T-helper 2 cell treated with Interferon-gamma antibody and Interleukin-4, amounts not matched to agents 5 μg/mL and 100 μg/mL, for 36 hours (primary cell): Measurements from ENCODE around the gene DEFB126.
"Not testable (repeated sequence)": the region's sequence is repeated elsewhere in the genome, so short reads cannot be mapped to it uniquely, and the experiment has no call there.

Experiments used
- DNase-seq: peaks from one replicate; pipeline ENCODE4 v3.0.0; 2021; ENCODE audit warnings: low spot score
- H3K27ac Mint-ChIP-seq: one replicate; pipeline ENCODE4 v1.8.0; 2021; ENCODE audit warnings: mild to moderate bottlenecking, mixed read lengths
- H3K27me3 Mint-ChIP-seq: one replicate; pipeline ENCODE4 v1.8.0; 2021; ENCODE audit warnings: low read depth, mixed read lengths
- H3K36me3 Mint-ChIP-seq: one replicate; pipeline ENCODE4 v1.8.0; 2021; ENCODE audit warnings: low read depth, mixed read lengths
- H3K4me1 Mint-ChIP-seq: one replicate; pipeline ENCODE4 v1.8.0; 2021; ENCODE audit warnings: low read depth, mixed read lengths
- H3K4me3 Mint-ChIP-seq: one replicate; pipeline ENCODE4 v1.8.0; 2022; ENCODE audit warnings: mild to moderate bottlenecking, moderate library complexity, mixed read lengths
- H3K9me3 Mint-ChIP-seq: one replicate; pipeline ENCODE4 v1.8.0; 2021; ENCODE audit warnings: mixed read lengths

The DEFB126 gene

GRCh38 chr20:142290-142689, at the start of gene DEFB126:
DEFB126 (plus strand) TSS chr20:142590; CDS start chr20:142629, 39 bp downstream.
- Mint-ChIP-seq H3K9me3 (peaks cover 7% of the 10 kb centered on the region), H3K27ac (no peak within 1 kb of the TSS), H3K27me3 (peaks cover 33% of the 10 kb centered on the region), H3K4me3 (no peak within 1 kb of the TSS), H3K4me1 (no peaks in the 10 kb centered on the region), H3K36me3 (no peaks in the 10 kb centered on the region)
- DNase-seq: no peak

DNA sequence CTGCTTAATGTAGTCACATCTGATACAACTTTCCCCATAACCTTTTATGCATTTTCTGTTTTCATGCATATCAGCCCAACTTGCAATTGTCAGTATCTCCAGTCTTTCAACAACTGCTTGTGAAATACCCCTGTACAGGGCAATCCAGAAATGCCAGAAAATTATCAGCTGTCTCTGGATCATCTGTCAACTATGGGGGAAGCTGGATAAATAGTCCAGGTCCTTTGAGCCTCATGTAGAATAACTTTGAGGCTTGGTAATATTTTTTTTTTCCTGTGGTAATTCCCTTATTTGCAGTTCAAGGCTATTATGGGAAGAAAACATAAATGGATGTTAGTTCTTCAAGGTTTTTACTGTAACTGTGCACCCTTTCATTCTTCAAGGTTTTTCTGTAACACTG, 48.7 kb upstream of the DEFB126 start:
- Mint-ChIP-seq H3K36me3 (no peaks in the 10 kb centered on the region), H3K4me1 (no peaks in the 10 kb centered on the region), H3K9me3 (peaks cover 16% of the 10 kb centered on the region), H3K4me3 (no peak overlapping the region), H3K27ac (no peak overlapping the region), H3K27me3 (peaks cover 18% of the 10 kb centered on the region)
- DNase-seq: no peak

GRCh38 chr20:95215-95614, 47.2 kb upstream of the DEFB126 start:
- Mint-ChIP-seq H3K27ac (no peak overlapping the region), H3K4me3 (no peak overlapping the region), H3K9me3 (peaks cover 16% of the 10 kb centered on the region), H3K27me3 (peaks cover 23% of the 10 kb centered on the region), H3K4me1 (no peaks in the 10 kb centered on the region), H3K36me3 (no peaks in the 10 kb centered on the region)
- DNase-seq: no peak

- not testable (repeated sequence) for DNase-seq, H3K4me1 Mint-ChIP-seq, H3K27ac Mint-ChIP-seq, H3K4me3 Mint-ChIP-seq, H3K36me3 Mint-ChIP-seq
- H3K9me3 Mint-ChIP-seq: peaks cover 16% of the 10 kb centered on the region
- H3K27me3 Mint-ChIP-seq: peaks cover 13% of the 10 kb centered on the region
Measured at GRCh38 chr20:97691-98090, 44.7 kb upstream of the DEFB126 start.

- Mint-ChIP-seq H3K27me3 (peaks cover 23% of the 10 kb centered on the region), H3K9me3 (peaks cover 4% of the 10 kb centered on the region), H3K4me3 (no peak overlapping the region), H3K36me3 (no peaks in the 10 kb centered on the region), H3K27ac (no peak overlapping the region), H3K4me1 (no peaks in the 10 kb centered on the region)
- DNase-seq: no peak
Measured at GRCh38 chr20:101975-102374, 40.4 kb upstream of the DEFB126 start.

- Mint-ChIP-seq H3K4me1 (no peaks in the 10 kb centered on the region), H3K9me3 (no peaks in the 10 kb centered on the region), H3K27ac (no peak overlapping the region), H3K27me3 (peaks cover 29% of the 10 kb centered on the region), H3K4me3 (no peak overlapping the region), H3K36me3 (no peaks in the 10 kb centered on the region)
- DNase-seq: no peak
Measured at GRCh38 chr20:103456-103855, 38.9 kb upstream of the DEFB126 start.

GRCh38 chr20:112396-112795, 30.0 kb upstream of the DEFB126 start:
- peaks cover 32% of the 10 kb centered on the region for H3K27me3 Mint-ChIP-seq

GRCh38 chr20:117518-117917, 24.9 kb upstream of the DEFB126 start:
- no peak for DNase-seq
- no peak overlapping the region for H3K4me3 Mint-ChIP-seq
- H3K9me3 Mint-ChIP-seq: peaks cover 7% of the 10 kb centered on the region
- H3K27me3 Mint-ChIP-seq: peaks cover 27% of the 10 kb centered on the region
- no peaks in the 10 kb centered on the region for H3K4me1 Mint-ChIP-seq
- H3K36me3 Mint-ChIP-seq: no peaks in the 10 kb centered on the region
- no peak overlapping the region for H3K27ac Mint-ChIP-seq

More at GRCh38 chr20:112396-112795, 30.0 kb upstream of the DEFB126 start:
- H3K27ac Mint-ChIP-seq: no peak overlapping the region
- DNase-seq: no peak
- H3K4me3 Mint-ChIP-seq: no peak overlapping the region
- H3K36me3 Mint-ChIP-seq: no peaks in the 10 kb centered on the region
- H3K9me3 Mint-ChIP-seq: peaks cover 7% of the 10 kb centered on the region
- H3K4me1 Mint-ChIP-seq: no peaks in the 10 kb centered on the region

- not testable (repeated sequence) for H3K4me3 Mint-ChIP-seq, H3K27ac Mint-ChIP-seq, H3K27me3 Mint-ChIP-seq, H3K36me3 Mint-ChIP-seq, DNase-seq, H3K4me1 Mint-ChIP-seq, H3K9me3 Mint-ChIP-seq
Measured at GRCh38 chr20:129786-130323, 12.5 kb upstream of the DEFB126 start.

- no peaks in the 10 kb centered on the region for H3K36me3 Mint-ChIP-seq
- peaks cover 23% of the 10 kb centered on the region for H3K27me3 Mint-ChIP-seq
- DNase-seq: no peak
- H3K4me1 Mint-ChIP-seq: no peaks in the 10 kb centered on the region
- peaks cover 10% of the 10 kb centered on the region for H3K9me3 Mint-ChIP-seq
- no peak overlapping the region for H3K4me3 Mint-ChIP-seq
- no peak overlapping the region for H3K27ac Mint-ChIP-seq
Measured at GRCh38 chr20:137668-138490, 4.5 kb upstream of the DEFB126 start.

GRCh38 chr20:145877-146276, 3.5 kb downstream of the DEFB126 start:
- Mint-ChIP-seq H3K4me1 (no peaks in the 10 kb centered on the region), H3K27ac (no peak overlapping the region), H3K4me3 (no peak overlapping the region), H3K9me3 (no peaks in the 10 kb centered on the region), H3K27me3 (peaks cover 35% of the 10 kb centered on the region), H3K36me3 (no peaks in the 10 kb centered on the region)
- no peak for DNase-seq

GRCh38 chr20:152131-152530, 9.7 kb downstream of the DEFB126 start:
- H3K27me3 Mint-ChIP-seq: peaks cover 31% of the 10 kb centered on the region
- no peak for DNase-seq
- H3K4me3 Mint-ChIP-seq: no peak overlapping the region
- no peaks in the 10 kb centered on the region for H3K9me3 Mint-ChIP-seq
- no peaks in the 10 kb centered on the region for H3K4me1 Mint-ChIP-seq
- H3K36me3 Mint-ChIP-seq: no peaks in the 10 kb centered on the region
- H3K27ac Mint-ChIP-seq: no peak overlapping the region

- Mint-ChIP-seq H3K27me3 (peaks cover 24% of the 10 kb centered on the region), H3K4me1 (no peaks in the 10 kb centered on the region)
- no peak for DNase-seq
Measured at GRCh38 chr20:157154-157553, 14.8 kb downstream of the DEFB126 start, which contains the start of gene DEFB127. DEFB127 (plus strand) TSS chr20:157454; CDS start chr20:157545, 91 bp downstream.

DNA sequence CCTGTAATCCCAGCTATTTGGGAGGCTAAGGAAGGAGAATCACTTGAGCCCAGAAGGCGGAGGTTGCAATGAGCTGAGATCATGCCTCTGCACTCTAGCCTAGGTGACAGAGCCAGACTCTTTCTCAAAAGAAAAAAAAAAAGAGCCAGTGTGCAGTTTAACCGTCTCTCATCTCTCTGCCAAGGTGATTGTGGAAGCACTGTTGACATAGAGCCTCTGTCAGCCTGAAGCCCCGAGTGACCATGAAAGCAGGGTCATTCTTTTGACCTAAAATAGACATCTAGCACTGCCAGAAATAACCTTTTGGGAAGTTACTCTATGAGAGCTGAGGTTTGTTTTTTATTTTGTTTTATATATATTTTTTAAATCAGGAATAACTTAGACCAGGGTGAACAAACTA, 22.2 kb downstream of the DEFB126 start:
- Mint-ChIP-seq H3K27me3 (peaks cover 24% of the 10 kb centered on the region), H3K4me1 (no peaks in the 10 kb centered on the region), H3K27ac (no peak overlapping the region), H3K9me3 (no peaks in the 10 kb centered on the region), H3K4me3 (no peak overlapping the region), H3K36me3 (no peaks in the 10 kb centered on the region)
- no peak for DNase-seq

More at GRCh38 chr20:157154-157553, 14.8 kb downstream of the DEFB126 start, which contains the start of gene DEFB127:
- Mint-ChIP-seq H3K36me3 (no peaks in the 10 kb centered on the region), H3K4me3 (no peak within 1 kb of the TSS), H3K9me3 (no peaks in the 10 kb centered on the region), H3K27ac (no peak within 1 kb of the TSS)
